Activated naive CD8-positive, alpha-beta T cell treated with anti-CD3 and anti-CD28 coated beads for 36 hours (primary cell): ENCODE data around the gene SLC16A2. TPM values are rescaled to one million over a fixed set of nuclear protein-coding genes. Genes with fewer than 3 reads are reported as not detected.

Source experiments
- total RNA-seq, 2 experiments: library from RNA; stranded (reverse); gene quantifications; one replicate each; pipeline ENCODE4 v1.2.3, GENCODE V29; 2021

SLC16A2 gene
- total RNA-seq, 2 experiments from 2014 or later = 0.60 to 0.68 TPM

Other genes starting within 250 kb of the SLC16A2 start
- not detected for gene ZCCHC13, start 117.3 kb upstream of the SLC16A2 start, total RNA-seq
- gene RLIM, start 193.1 kb downstream of the SLC16A2 start, total RNA-seq = 10 to 100 TPM; 44.6 to 45.3 TPM